CD14-positive monocyte (primary cell): Measurements from ENCODE around the gene HPS5. TPM values are rescaled to one million over a fixed set of nuclear protein-coding genes. Genes with fewer than 3 reads are reported as not detected.
"Not testable (repeated sequence)": the region's sequence is repeated elsewhere in the genome, so short reads cannot be mapped to it uniquely, and the experiment has no call there.

Experiments
- DNase-seq, 3 donors: peaks; one replicate each; pipeline ENCODE4 v3.0.0-alpha.2; 2011 to 2022
- H2AFZ ChIP-seq: 2 replicates; pipeline ENCODE4 v1.6.0; 2012; ENCODE audit warnings: mild to moderate bottlenecking, low read depth, low read length, inconsistent platforms; ENCODE audit not compliant: insufficient read depth, poor library complexity, severe bottlenecking
- H3K27ac ChIP-seq, 2 donors: 1 replicate in 1 of 2; 2 replicates in 1 of 2; pipeline ENCODE4 v1.5.1; 2012 to 2013; ENCODE audit warnings: low read length in 2 of 2, control low read depth in 1 of 2, inconsistent platforms in 1 of 2, low read depth in 1 of 2, mild to moderate bottlenecking in 1 of 2
- H3K27me3 ChIP-seq, 2 donors: one replicate each; pipeline versions ENCODE4 v1.6.0 to v1.6.1; 2011 to 2013; ENCODE audit warnings: low read length in 2 of 2; ENCODE audit not compliant: control insufficient read depth in 2 of 2, insufficient read depth in 2 of 2
- H3K36me3 ChIP-seq, 2 donors: replicated peaks in 1 of 2; 1 replicate in 1 of 2; 2 replicates in 1 of 2; pipeline versions ENCODE4 v1.5.1 to v1.6.1; 2012 to 2013; ENCODE audit warnings: low read length in 2 of 2, control low read depth in 1 of 2, inconsistent platforms in 1 of 2, mild to moderate bottlenecking in 1 of 2; ENCODE audit not compliant: insufficient read depth in 2 of 2, control insufficient read depth in 1 of 2
- H3K4me1 ChIP-seq, 2 donors: 1 replicate in 1 of 2; 2 replicates in 1 of 2; pipeline versions ENCODE4 v1.5.1 to v1.6.1; 2012 to 2013; ENCODE audit warnings: low read length in 2 of 2, control low read depth in 1 of 2, inconsistent platforms in 1 of 2, mild to moderate bottlenecking in 1 of 2, moderate library complexity in 1 of 2; ENCODE audit not compliant: insufficient read depth in 2 of 2, control insufficient read depth in 1 of 2
- H3K4me2 ChIP-seq: replicated peaks from 2 replicates; pipeline ENCODE3; 2012; ENCODE audit warnings: low read length, moderate library complexity, mild to moderate bottlenecking; ENCODE audit not compliant: poor library complexity, severe bottlenecking; ENCODE audit errors: extremely low read depth
- H3K4me3 ChIP-seq, 3 experiments: fragments of 200-600 bp in 1 of 3; sonication (generic) in 1 of 3; replicated peaks in 1 of 3; 1 replicate in 2 of 3; 2 replicates in 1 of 3; pipeline ENCODE4 v1.5.1; 2011 to 2013; ENCODE audit warnings: low read length in 3 of 3, mild to moderate bottlenecking in 3 of 3, control low read depth in 2 of 3, low read depth in 2 of 3, inconsistent platforms in 1 of 3, moderate library complexity in 1 of 3
- H3K79me2 ChIP-seq: 2 replicates; pipeline ENCODE4 v1.6.0; 2012; ENCODE audit warnings: mild to moderate bottlenecking, control low read depth, inconsistent platforms, low read length, moderate library complexity; ENCODE audit not compliant: insufficient read depth
- H3K9ac ChIP-seq: 2 replicates; pipeline ENCODE4 v1.6.0; 2017; ENCODE audit warnings: low read length, mild to moderate bottlenecking; ENCODE audit not compliant: insufficient read depth, poor library complexity, severe bottlenecking
- H3K9me3 ChIP-seq, 2 donors: replicated peaks in 1 of 2; 1 replicate in 1 of 2; 2 replicates in 1 of 2; pipeline versions ENCODE4 v1.5.1 to v1.6.1; 2012 to 2013; ENCODE audit warnings: low read length in 2 of 2, control low read depth in 1 of 2; ENCODE audit not compliant: control insufficient read depth in 1 of 2, insufficient read depth in 1 of 2
- H4K20me1 ChIP-seq: 2 replicates; pipeline ENCODE4 v1.6.0; 2012; ENCODE audit warnings: mild to moderate bottlenecking, low read length, control low read depth, moderate library complexity; ENCODE audit not compliant: insufficient read depth
- H3K27ac Mint-ChIP-seq, 7 donors: one replicate each; pipeline ENCODE4 v1.8.0; 2020; ENCODE audit warnings: mild to moderate bottlenecking in 7 of 7, mixed read lengths in 7 of 7, moderate library complexity in 6 of 7, inconsistent platforms in 2 of 7
- H3K27me3 Mint-ChIP-seq, 3 donors: one replicate each; pipeline ENCODE4 v1.8.0; 2021 to 2022; ENCODE audit warnings: low read depth in 3 of 3, mild to moderate bottlenecking in 3 of 3, mixed read lengths in 3 of 3, moderate library complexity in 3 of 3, inconsistent platforms in 1 of 3
- H3K36me3 Mint-ChIP-seq, 2 donors: one replicate each; pipeline ENCODE4 v1.8.0; 2020; ENCODE audit warnings: mixed read lengths in 2 of 2, inconsistent platforms in 1 of 2, mild to moderate bottlenecking in 1 of 2
- H3K4me1 Mint-ChIP-seq: one replicate; pipeline ENCODE4 v1.8.0; 2020; ENCODE audit warnings: mild to moderate bottlenecking, mixed read lengths
- H3K4me3 Mint-ChIP-seq, 2 donors: one replicate each; pipeline ENCODE4 v1.8.0; 2020; ENCODE audit warnings: mild to moderate bottlenecking in 2 of 2, mixed read lengths in 2 of 2, moderate library complexity in 1 of 2
- H3K9me3 Mint-ChIP-seq, 7 donors: one replicate each; pipeline ENCODE4 v1.8.0; 2020 to 2022; ENCODE audit warnings: mixed read lengths in 7 of 7, mild to moderate bottlenecking in 6 of 7, moderate library complexity in 6 of 7, inconsistent platforms in 2 of 7
- CTCF ChIP-seq: fragments of 200-600 bp; IDR thresholded peaks from one replicate; pipeline ENCODE4 v1.8.0; 2022; ENCODE audit warnings: antibody characterized with exemption, mild to moderate bottlenecking
- WGBS: methylation state at CpG from one replicate; pipeline ENCODE4 v1.1.5; 2013; ENCODE audit warnings: missing lambda C conversion rate; ENCODE audit not compliant: insufficient coverage; 5-methylcytosine and 5-hydroxymethylcytosine counted together
- intact Hi-C, 2 donors: fragments of 100-400 bp; cut with micrococcal nuclease; formaldehyde crosslinking; loops; one replicate each; pipeline versions ENCODE4 v1.15.0 to v1.15.1; 2023
- polyA plus RNA-seq, 3 donors: library from polyadenylated mRNA; depleted of rRNA in 1 of 3; unstranded in 2 of 3; stranded (reverse) in 1 of 3; fragments of 300-500 nt in 2 of 3; fragments of >200 nt in 1 of 3; fragmentation: Illumina TruSeq in 2 of 3; gene quantifications; 1 replicate in 2 of 3; 2 replicates in 1 of 3; pipeline ENCODE4 v1.2.3, GENCODE V29; 2012 to 2021

Gene HPS5
- polyA plus RNA-seq, 3 donors, result 11.4 to 17.7 (median 12.9) TPM

GRCh38 chr11:18253233-18253632, 68.7 kb downstream of the HPS5 start:
- DNase-seq, result no peak
- Histone ChIP-seq H3K27ac (no peak overlapping the region), H4K20me1 (no peaks in the 10 kb centered on the region), H3K4me2 (no peak overlapping the region), H3K27me3 (no peaks in the 10 kb centered on the region), H3K9ac (no peak overlapping the region), H2AFZ (peak overlapping the region; percentile 13), H3K9me3 (no peaks in the 10 kb centered on the region), H3K36me3 (no peaks in the 10 kb centered on the region), H3K4me1 (no peaks in the 10 kb centered on the region), H3K79me2 (no peaks in the 10 kb centered on the region), H3K4me3 (no peak overlapping the region)
- intact Hi-C loops, result no loop called here
- Mint-ChIP-seq H3K4me1 (peaks cover 9% of the 10 kb centered on the region), H3K27ac (peak overlapping the region in 1 of 7 donors; percentile 49), H3K9me3 (peaks cover 0 to 2% (median 0%) of the 10 kb centered on the region in 7 donors), H3K36me3 (no peaks in the 10 kb centered on the region), H3K27me3 (peaks cover 3 to 10% (median 5%) of the 10 kb centered on the region in 3 donors), H3K4me3 (no peak overlapping the region)
- 79% methylated on average over 3 of the region's 3 CpGs for WGBS
- no peak for TF ChIP-seq CTCF

GRCh38 chr11:18248561-18248960, 73.4 kb downstream of the HPS5 start, which contains the start of gene SAA2:
SAA2 (minus strand) TSS chr11:18248668; CDS start chr11:18248011, 657 bp downstream.
- H3K4me2 ChIP-seq, result no peak within 1 kb of the TSS
- H3K36me3 Mint-ChIP-seq, result no peaks in the 10 kb centered on the region
- peaks cover 0 to 1% (median 0%) of the 10 kb centered on the region in 7 donors for H3K9me3 Mint-ChIP-seq
- H3K9ac ChIP-seq, result no peak within 1 kb of the TSS
- no peak for TF ChIP-seq CTCF
- intact Hi-C loops, result loop anchor here (10.0 kb wide), 3 partner anchors 76 to 146 kb away; partner anchors contain the start of genes GTF2H1 (in 1 of the 2), HPS5 (in 1 of the 2) and LDHA (in 1 of the 2)
- no peaks in the 10 kb centered on the region for H4K20me1 ChIP-seq
- WGBS, result 58% methylated on average over 4 of the region's 5 CpGs
- no peak within 1 kb of the TSS for H3K4me3 Mint-ChIP-seq
- DNase-seq, result no peak
- H3K4me1 Mint-ChIP-seq, result peaks cover 17% of the 10 kb centered on the region
- H3K36me3 ChIP-seq, result no peaks in the 10 kb centered on the region
- H3K4me3 ChIP-seq, result no peak within 1 kb of the TSS
- H3K27ac Mint-ChIP-seq, result peak within 1 kb of the TSS in 1 of 7 donors; percentile 54
- no peaks in the 10 kb centered on the region for H3K79me2 ChIP-seq
- no peak within 1 kb of the TSS for H3K27ac ChIP-seq
- H3K27me3 ChIP-seq, result no peaks in the 10 kb centered on the region
- H3K4me1 ChIP-seq, result no peaks in the 10 kb centered on the region
- H2AFZ ChIP-seq, result no peak within 1 kb of the TSS
- H3K27me3 Mint-ChIP-seq, result peaks cover 2 to 10% (median 3%) of the 10 kb centered on the region in 3 donors
- H3K9me3 ChIP-seq, result no peaks in the 10 kb centered on the region

- H3K9me3 ChIP-seq, H3K27me3 ChIP-seq, H3K4me1 ChIP-seq, H3K9ac ChIP-seq, H4K20me1 ChIP-seq, H3K4me3 Mint-ChIP-seq, H3K4me2 ChIP-seq, H3K79me2 ChIP-seq, H3K9me3 Mint-ChIP-seq, H3K27me3 Mint-ChIP-seq, H3K36me3 ChIP-seq, DNase-seq, H3K36me3 Mint-ChIP-seq, H3K4me3 ChIP-seq, H3K27ac ChIP-seq: not testable (repeated sequence)
- Mint-ChIP-seq H3K4me1 (peaks cover 11% of the 10 kb centered on the region), H3K27ac (peak overlapping the region in 4 of 7 donors; percentile 54 to 84 (median 65))
- intact Hi-C loops, result loop anchor here (10.0 kb wide), 3 partner anchors 78 to 148 kb away; partner anchors contain the start of genes GTF2H1 (in 1 of the 2), HPS5 (in 1 of the 2) and LDHA (in 1 of the 2)
- peak overlapping the region; percentile 72 for H2AFZ ChIP-seq
- WGBS, result no CpG with 5 or more reads among the region's 6 CpGs
Measured at GRCh38 chr11:18247191-18247581, 74.8 kb downstream of the HPS5 start.
